SK-N-MC (cell line): ENCODE measurements around the gene MST1.

Source experiments
- EZH2 ChIP-seq: fragments of 200-600 bp; sonication (generic); IDR thresholded peaks from one replicate; pipeline ENCODE4 v1.6.1; 2017; ENCODE audit warnings: antibody characterized with exemption
- FOXP2 ChIP-seq: optimal IDR thresholded peaks from 2 replicates; pipeline ENCODE3; 2011; ENCODE audit warnings: mild to moderate bottlenecking, moderate library complexity; ENCODE audit not compliant: insufficient read depth; ENCODE audit errors: extremely low read length, control extremely low read depth
- POLR2AphosphoS5 ChIP-seq: IDR thresholded peaks from 2 replicates; pipeline ENCODE4 v1.6.1; 2012; ENCODE audit warnings: mild to moderate bottlenecking, low read depth, low read length, borderline replicate concordance

- TF ChIP-seq POLR2AphosphoS5 (no peak), FOXP2 (no peak), EZH2 (no peak)
These were observed 52.2 kb downstream of the MST1 start for GRCh38 chr3:49636883-49637609.
